Measurements from ENCODE around the gene GABBR2. TPM values are rescaled to one million over a fixed set of nuclear protein-coding genes. Genes with fewer than 3 reads are reported as not detected.

The GABBR2 gene
- total RNA-seq, 1 experiment from 2014 or later = 6.3 TPM

DNA sequence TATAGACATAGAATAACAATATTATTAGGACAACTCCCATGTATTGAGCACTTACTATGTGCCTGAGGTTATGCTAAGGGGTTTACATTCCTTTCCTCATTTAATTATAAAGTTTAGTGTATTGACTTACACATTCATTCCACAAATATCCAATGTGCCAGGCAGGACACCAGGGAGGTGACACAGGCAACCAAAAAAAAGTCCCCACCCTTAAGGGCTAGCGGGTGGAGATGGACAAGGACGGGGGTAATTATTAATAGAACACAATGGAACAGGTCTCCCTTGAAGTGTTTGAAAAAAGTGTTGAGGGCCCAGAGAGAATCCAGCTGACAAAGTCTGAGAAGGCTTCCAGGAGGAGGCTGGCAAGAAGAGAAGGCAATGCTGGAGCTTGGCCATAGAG is 459.0 kb downstream of the GABBR2 start:
- BruUV-seq (replicated peaks) = no TSS peak
- ATAC-seq (no peak), DNase-seq (ENCODE audit: low read depth, low spot score) (no peak)
- no peaks in the 10 kb centered on the region for H3K27me3 ChIP-seq (ENCODE audit: control insufficient read depth, insufficient read depth, low read length)
- no peak overlapping the region for H3K4me3 ChIP-seq (ENCODE audit: low read depth in 2 of 2, low read length in 2 of 2)
- ChIA-PET CTCF (no interaction called here), POLR2A (no interaction called here)
- H3K36me3 ChIP-seq (ENCODE audit: control insufficient read depth, insufficient read depth, low read length) = no peaks in the 10 kb centered on the region
- peaks cover 16% of the 10 kb centered on the region; the same call in 1 of the 2 replicates for H3K4me1 ChIP-seq (ENCODE audit: control insufficient read depth, insufficient read depth, low read length)
- no peak overlapping the region for H3K27ac ChIP-seq (ENCODE audit: low read length)
- in situ Hi-C loops (cut with HindIII; ENCODE audit: low pct_unique_long_range_greater_than_20kb, low sequenced_read_pairs) = no loop called here
- H3K9me3 ChIP-seq (ENCODE audit: control insufficient read depth, insufficient read depth, low read depth, low read length) = no peaks in the 10 kb centered on the region
- intact Hi-C loops (cut with micrococcal nuclease; ENCODE audit: unreplicated experiment) = no loop called here
- TF ChIP-seq SIN3A (IDR thresholded peaks at IDR 0.05; ENCODE audit: borderline replicate concordance, insufficient read depth, low read depth, low read length) (no peak), TCF7L2 (IDR thresholded peaks at IDR 0.05; ENCODE audit: low read depth, low read length) (no peak), POLR2AphosphoS5 (IDR thresholded peaks at IDR 0.05; ENCODE audit: low read depth, low read length) (no peak)
- TF ChIP-seq, protein P1, sequence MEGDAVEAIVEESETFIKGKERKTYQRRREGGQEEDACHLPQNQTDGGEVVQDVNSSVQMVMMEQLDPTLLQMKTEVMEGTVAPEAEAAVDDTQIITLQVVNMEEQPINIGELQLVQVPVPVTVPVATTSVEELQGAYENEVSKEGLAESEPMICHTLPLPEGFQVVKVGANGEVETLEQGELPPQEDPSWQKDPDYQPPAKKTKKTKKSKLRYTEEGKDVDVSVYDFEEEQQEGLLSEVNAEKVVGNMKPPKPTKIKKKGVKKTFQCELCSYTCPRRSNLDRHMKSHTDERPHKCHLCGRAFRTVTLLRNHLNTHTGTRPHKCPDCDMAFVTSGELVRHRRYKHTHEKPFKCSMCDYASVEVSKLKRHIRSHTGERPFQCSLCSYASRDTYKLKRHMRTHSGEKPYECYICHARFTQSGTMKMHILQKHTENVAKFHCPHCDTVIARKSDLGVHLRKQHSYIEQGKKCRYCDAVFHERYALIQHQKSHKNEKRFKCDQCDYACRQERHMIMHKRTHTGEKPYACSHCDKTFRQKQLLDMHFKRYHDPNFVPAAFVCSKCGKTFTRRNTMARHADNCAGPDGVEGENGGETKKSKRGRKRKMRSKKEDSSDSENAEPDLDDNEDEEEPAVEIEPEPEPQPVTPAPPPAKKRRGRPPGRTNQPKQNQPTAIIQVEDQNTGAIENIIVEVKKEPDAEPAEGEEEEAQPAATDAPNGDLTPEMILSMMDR (IDR thresholded peaks at IDR 0.05) = no peak
- TF ChIP-seq, protein P2, sequence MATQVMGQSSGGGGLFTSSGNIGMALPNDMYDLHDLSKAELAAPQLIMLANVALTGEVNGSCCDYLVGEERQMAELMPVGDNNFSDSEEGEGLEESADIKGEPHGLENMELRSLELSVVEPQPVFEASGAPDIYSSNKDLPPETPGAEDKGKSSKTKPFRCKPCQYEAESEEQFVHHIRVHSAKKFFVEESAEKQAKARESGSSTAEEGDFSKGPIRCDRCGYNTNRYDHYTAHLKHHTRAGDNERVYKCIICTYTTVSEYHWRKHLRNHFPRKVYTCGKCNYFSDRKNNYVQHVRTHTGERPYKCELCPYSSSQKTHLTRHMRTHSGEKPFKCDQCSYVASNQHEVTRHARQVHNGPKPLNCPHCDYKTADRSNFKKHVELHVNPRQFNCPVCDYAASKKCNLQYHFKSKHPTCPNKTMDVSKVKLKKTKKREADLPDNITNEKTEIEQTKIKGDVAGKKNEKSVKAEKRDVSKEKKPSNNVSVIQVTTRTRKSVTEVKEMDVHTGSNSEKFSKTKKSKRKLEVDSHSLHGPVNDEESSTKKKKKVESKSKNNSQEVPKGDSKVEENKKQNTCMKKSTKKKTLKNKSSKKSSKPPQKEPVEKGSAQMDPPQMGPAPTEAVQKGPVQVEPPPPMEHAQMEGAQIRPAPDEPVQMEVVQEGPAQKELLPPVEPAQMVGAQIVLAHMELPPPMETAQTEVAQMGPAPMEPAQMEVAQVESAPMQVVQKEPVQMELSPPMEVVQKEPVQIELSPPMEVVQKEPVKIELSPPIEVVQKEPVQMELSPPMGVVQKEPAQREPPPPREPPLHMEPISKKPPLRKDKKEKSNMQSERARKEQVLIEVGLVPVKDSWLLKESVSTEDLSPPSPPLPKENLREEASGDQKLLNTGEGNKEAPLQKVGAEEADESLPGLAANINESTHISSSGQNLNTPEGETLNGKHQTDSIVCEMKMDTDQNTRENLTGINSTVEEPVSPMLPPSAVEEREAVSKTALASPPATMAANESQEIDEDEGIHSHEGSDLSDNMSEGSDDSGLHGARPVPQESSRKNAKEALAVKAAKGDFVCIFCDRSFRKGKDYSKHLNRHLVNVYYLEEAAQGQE (IDR thresholded peaks at IDR 0.05; ENCODE audit: insufficient read depth in 1 of 2, low read depth in 2 of 2, low read length in 1 of 2) = no peak

DNA sequence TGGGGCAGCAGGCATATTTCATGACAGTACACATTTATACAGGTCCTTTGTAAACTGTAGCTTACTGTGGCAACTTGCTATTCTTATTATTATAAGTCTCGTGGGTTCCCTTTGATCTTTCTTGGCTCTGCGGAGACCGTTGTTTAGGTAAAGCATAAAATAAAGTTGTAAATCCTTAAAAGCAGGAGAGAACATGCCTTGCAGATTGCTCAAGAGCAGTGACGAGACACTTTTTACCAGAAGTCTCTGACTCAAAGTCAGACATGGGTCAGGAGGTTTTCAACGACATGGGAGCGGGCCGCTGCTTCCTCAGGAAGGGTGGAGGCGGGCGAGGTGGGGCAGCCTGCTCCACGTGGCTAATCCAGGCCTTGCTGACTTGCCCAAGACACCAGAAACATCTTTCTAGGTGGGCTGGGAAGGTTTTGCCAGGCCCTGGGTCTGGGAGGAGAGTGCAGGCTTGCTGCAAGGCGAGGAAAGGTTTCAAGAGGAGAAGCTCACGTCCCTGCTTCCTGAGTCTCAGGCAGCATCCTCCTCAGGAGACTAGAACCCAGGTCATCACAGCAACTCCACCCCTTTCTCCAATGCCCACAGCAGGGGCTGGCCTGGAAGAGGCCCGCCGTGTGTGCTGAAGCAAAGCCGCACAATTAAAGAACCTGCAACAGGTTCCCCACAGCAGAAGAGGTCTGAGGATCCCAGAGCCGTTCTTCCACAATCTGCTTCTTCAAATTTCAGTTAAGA is 459.8 kb downstream of the GABBR2 start:
- BruUV-seq (replicated peaks) = no TSS peak
- Histone ChIP-seq H3K27ac (ENCODE audit: low read length) (no peak overlapping the region), H3K9me3 (ENCODE audit: control insufficient read depth, insufficient read depth, low read depth, low read length) (no peaks in the 10 kb centered on the region), H3K4me1 (ENCODE audit: control insufficient read depth, insufficient read depth, low read length) (peaks cover 13% of the 10 kb centered on the region; the same call in 1 of the 2 replicates), H3K27me3 (ENCODE audit: control insufficient read depth, insufficient read depth, low read length) (no peaks in the 10 kb centered on the region), H3K4me3 (ENCODE audit: low read depth in 2 of 2, low read length in 2 of 2) (no peak overlapping the region), H3K36me3 (ENCODE audit: control insufficient read depth, insufficient read depth, low read length) (no peaks in the 10 kb centered on the region)
- in situ Hi-C loops (cut with HindIII; ENCODE audit: low pct_unique_long_range_greater_than_20kb, low sequenced_read_pairs) (no loop called here), intact Hi-C loops (cut with micrococcal nuclease; ENCODE audit: unreplicated experiment) (no loop called here)
- CTCF ChIA-PET = no interaction called here
- ATAC-seq = no peak
- peak; percentile 71 for TF ChIP-seq TCF7L2 (IDR thresholded peaks at IDR 0.05; ENCODE audit: low read depth, low read length)
- TF ChIP-seq, protein P2 (IDR thresholded peaks at IDR 0.05; ENCODE audit: insufficient read depth in 1 of 2, low read depth in 2 of 2, low read length in 1 of 2) = no peak
- TF ChIP-seq, protein P1 (IDR thresholded peaks at IDR 0.05) = no peak
- no peak for TF ChIP-seq SIN3A (IDR thresholded peaks at IDR 0.05; ENCODE audit: borderline replicate concordance, insufficient read depth, low read depth, low read length)
- TF ChIP-seq POLR2AphosphoS5 (IDR thresholded peaks at IDR 0.05; ENCODE audit: low read depth, low read length) = no peak
- POLR2A ChIA-PET = no interaction called here
- no peak for DNase-seq (ENCODE audit: low read depth, low spot score)
